Natural killer cell (primary cell): Measurements from ENCODE around the gene NHERF1. TPM values are rescaled to one million over a fixed set of nuclear protein-coding genes. Genes with fewer than 3 reads are reported as not detected.

Source experiments
- ATAC-seq, 3 donors: fragments of 150-1000 bp in 2 of 3; fragments of 200-7000 bp in 1 of 3; cut with Tn5 transposase; 1 replicate in 1 of 3; 2 replicates in 2 of 3; pipeline ENCODE4 v1.10.0; 2021; ENCODE audit warnings: mild to moderate bottlenecking in 2 of 3, moderate library complexity in 2 of 3
- DNase-seq, 2 donors: peaks; one replicate each; pipeline versions ENCODE4 v3.0.0 to v3.0.0-alpha.2; 2013 to 2021; ENCODE audit warnings: mixed read lengths in 1 of 2
- H3K27ac ChIP-seq: one replicate; pipeline ENCODE4 v1.5.1; 2013; ENCODE audit warnings: mild to moderate bottlenecking, low read length
- H3K27me3 ChIP-seq: one replicate; pipeline ENCODE4 v1.6.1; 2013; ENCODE audit warnings: low read length; ENCODE audit not compliant: control insufficient read depth, insufficient read depth
- H3K36me3 ChIP-seq: one replicate; pipeline ENCODE4 v1.6.1; 2013; ENCODE audit warnings: low read length; ENCODE audit not compliant: control insufficient read depth, insufficient read depth
- H3K4me1 ChIP-seq: one replicate; pipeline ENCODE4 v1.6.1; 2013; ENCODE audit warnings: low read length; ENCODE audit not compliant: control insufficient read depth, insufficient read depth
- H3K4me3 ChIP-seq: one replicate; pipeline ENCODE4 v1.5.1; 2013; ENCODE audit warnings: low read length
- H3K9me3 ChIP-seq: one replicate; pipeline ENCODE4 v1.6.1; 2013; ENCODE audit warnings: low read length; ENCODE audit not compliant: control insufficient read depth, insufficient read depth
- H3K27ac Mint-ChIP-seq, 2 donors: one replicate each; pipeline ENCODE4 v1.8.0; 2022; ENCODE audit warnings: mild to moderate bottlenecking in 2 of 2, mixed read lengths in 2 of 2, moderate library complexity in 1 of 2
- H3K27me3 Mint-ChIP-seq, 2 donors: one replicate each; pipeline ENCODE4 v1.8.0; 2022; ENCODE audit warnings: low read depth in 2 of 2, mixed read lengths in 2 of 2
- H3K36me3 Mint-ChIP-seq: one replicate; pipeline ENCODE4 v1.8.0; 2022; ENCODE audit warnings: mixed read lengths
- H3K4me1 Mint-ChIP-seq, 2 donors: one replicate each; pipeline ENCODE4 v1.8.0; 2022; ENCODE audit warnings: mixed read lengths in 2 of 2
- H3K4me3 Mint-ChIP-seq: one replicate; pipeline ENCODE4 v1.8.0; 2022; ENCODE audit warnings: mild to moderate bottlenecking, moderate library complexity, mixed read lengths
- H3K9me3 Mint-ChIP-seq, 2 donors: one replicate each; pipeline ENCODE4 v1.8.0; 2022; ENCODE audit warnings: mixed read lengths in 2 of 2
- CTCF ChIP-seq: fragments of 200-600 bp; IDR thresholded peaks from one replicate; pipeline ENCODE4 v1.8.0; 2022; ENCODE audit warnings: antibody characterized with exemption
- WGBS: methylation state at CpG from one replicate; pipeline ENCODE4 v1.1.7; 2013; ENCODE audit warnings: missing lambda C conversion rate; ENCODE audit not compliant: insufficient coverage; 5-methylcytosine and 5-hydroxymethylcytosine counted together
- intact Hi-C: fragments of 100-400 bp; cut with micrococcal nuclease; formaldehyde crosslinking; loops from one replicate; pipeline ENCODE4 v1.14.2; 2022
- total RNA-seq, 4 donors: library from RNA; stranded (reverse); fragments of 120-200 nt in 1 of 4; gene quantifications; one replicate each; pipeline versions ENCODE4 v1.2.3 to v1.2.4, GENCODE V29; 2013 to 2022

NHERF1 gene
- total RNA-seq, 3 donors from 2014 or later (not counting 1 experiment from before 2014, with no cell fraction given), result 323 to 372 (median 362) TPM

GRCh38 chr17:74810699-74811485 lies 62.5 kb downstream of the NHERF1 start:
- no peak overlapping the region for H3K4me3 Mint-ChIP-seq
- H3K36me3 Mint-ChIP-seq, result no peaks in the 10 kb centered on the region
- Histone ChIP-seq H3K4me1 (peaks cover 19% of the 10 kb centered on the region), H3K4me3 (no peak overlapping the region), H3K36me3 (peaks cover 16% of the 10 kb centered on the region), H3K27ac (no peak overlapping the region), H3K27me3 (no peaks in the 10 kb centered on the region), H3K9me3 (no peaks in the 10 kb centered on the region)
- intact Hi-C loops, result no loop called here
- H3K27me3 Mint-ChIP-seq, result no peaks in the 10 kb centered on the region
- DNase-seq (no peak), ATAC-seq (no peak)
- no peak overlapping the region for H3K27ac Mint-ChIP-seq
- WGBS, result 98% methylated on average over 15 of the region's 15 CpGs
- TF ChIP-seq CTCF, result no peak
- H3K4me1 Mint-ChIP-seq, result peaks cover 3 to 6% of the 10 kb centered on the region in 2 donors
- H3K9me3 Mint-ChIP-seq, result no peaks in the 10 kb centered on the region

GRCh38 chr17:74812109-74813009 lies 63.9 kb downstream of the NHERF1 start:
- Histone ChIP-seq H3K27ac (no peak overlapping the region), H3K4me1 (peaks cover 19% of the 10 kb centered on the region), H3K27me3 (no peaks in the 10 kb centered on the region), H3K9me3 (no peaks in the 10 kb centered on the region), H3K4me3 (no peak overlapping the region), H3K36me3 (peaks cover 18% of the 10 kb centered on the region)
- H3K9me3 Mint-ChIP-seq, result no peaks in the 10 kb centered on the region
- H3K27me3 Mint-ChIP-seq, result no peaks in the 10 kb centered on the region
- 82% methylated on average over 22 of the region's 23 CpGs for WGBS
- DNase-seq (no peak), ATAC-seq (no peak)
- intact Hi-C loops, result no loop called here
- H3K27ac Mint-ChIP-seq, result no peak overlapping the region
- peaks cover 6 to 10% of the 10 kb centered on the region in 2 donors for H3K4me1 Mint-ChIP-seq
- no peaks in the 10 kb centered on the region for H3K36me3 Mint-ChIP-seq
- TF ChIP-seq CTCF, result no peak
- no peak overlapping the region for H3K4me3 Mint-ChIP-seq

- no peaks in the 10 kb centered on the region for H3K9me3 Mint-ChIP-seq
- peaks cover 6 to 10% of the 10 kb centered on the region in 2 donors for H3K4me1 Mint-ChIP-seq
- ATAC-seq (no peak), DNase-seq (peak in 1 of 2 donors; percentile 30)
- Histone ChIP-seq H3K27me3 (no peaks in the 10 kb centered on the region), H3K27ac (no peak overlapping the region), H3K9me3 (no peaks in the 10 kb centered on the region), H3K36me3 (peaks cover 26% of the 10 kb centered on the region), H3K4me3 (no peak overlapping the region), H3K4me1 (peaks cover 16% of the 10 kb centered on the region)
- intact Hi-C loops, result no loop called here
- no peak for TF ChIP-seq CTCF
- no peaks in the 10 kb centered on the region for H3K36me3 Mint-ChIP-seq
- 86% methylated on average over 5 of the region's 5 CpGs for WGBS
- H3K4me3 Mint-ChIP-seq, result no peak overlapping the region
- H3K27ac Mint-ChIP-seq, result no peak overlapping the region
- H3K27me3 Mint-ChIP-seq, result no peaks in the 10 kb centered on the region
Observed at GRCh38 chr17:74814453-74814852, 66.0 kb downstream of the NHERF1 start.
